SH-SY5Y (cell line): ENCODE measurements around the gene KCNK16.

ENCODE experiments used
- GATA2 ChIP-seq: IDR thresholded peaks from 2 replicates; pipeline ENCODE4 v1.6.1; 2011; ENCODE audit warnings: mild to moderate bottlenecking, low read depth, low read length
- GATA3 ChIP-seq: IDR thresholded peaks from 2 replicates; pipeline ENCODE4 v1.6.1; 2011; ENCODE audit warnings: low read depth, mild to moderate bottlenecking, low read length, moderate library complexity

DNA sequence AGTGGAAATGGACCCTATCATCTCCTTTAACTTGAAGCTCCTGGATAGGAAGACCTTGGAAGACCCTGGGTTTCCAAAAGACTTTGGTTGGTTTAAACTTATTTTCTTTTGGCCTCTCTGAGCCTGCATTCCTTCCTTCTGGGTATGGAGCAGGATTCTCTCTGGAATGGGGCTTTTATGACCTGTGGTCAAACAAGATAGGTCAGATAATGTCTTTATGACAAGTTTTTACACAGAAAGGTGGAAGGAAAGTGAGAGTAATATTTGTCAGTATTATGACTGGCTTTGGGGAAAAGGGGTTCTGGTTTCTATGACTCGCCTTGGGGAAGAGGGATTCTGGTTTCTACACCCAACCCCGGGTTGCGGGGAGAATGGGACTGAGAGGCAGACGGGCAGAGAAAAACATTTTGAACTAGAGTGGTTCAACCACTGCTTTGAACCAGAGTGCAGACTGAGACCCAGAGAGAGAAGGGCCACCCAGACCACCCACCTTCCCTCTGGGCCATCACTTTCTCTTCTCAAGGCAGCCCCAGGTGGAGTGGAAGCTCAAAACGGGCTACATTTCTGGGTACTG is 55.6 kb downstream of the KCNK16 start:
- TF ChIP-seq GATA3, result no peak
- no peak for TF ChIP-seq GATA2
